Measurements from ENCODE around the gene TP53BP1. TPM values are rescaled to one million over a fixed set of nuclear protein-coding genes. Genes with fewer than 3 reads are reported as not detected.

TP53BP1 gene
- total RNA-seq, 1 experiment from 2014 or later: 52.6 TPM

DNA sequence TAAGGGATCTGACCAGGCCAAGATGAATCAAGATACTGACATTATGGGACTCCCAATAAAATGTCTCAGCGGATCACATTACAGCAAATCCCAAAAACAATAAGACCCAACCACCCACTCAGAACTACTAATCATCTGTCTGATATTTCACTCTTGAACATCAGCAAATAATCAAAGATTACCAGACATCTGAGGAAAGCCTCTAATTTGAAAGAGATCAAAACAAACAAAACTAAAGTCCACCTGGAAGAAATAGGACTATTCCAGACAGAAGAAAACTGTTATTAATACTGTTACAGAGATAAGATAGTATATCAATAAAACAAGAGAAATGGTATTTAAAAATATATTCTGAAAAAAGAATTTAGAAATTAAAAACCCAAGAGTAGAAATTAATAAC lies 29.0 kb downstream of the TP53BP1 start:
- Histone ChIP-seq H3K4me3 (no peak overlapping the region), H3K36me3 (peaks cover 39% of the 10 kb centered on the region), H3K9me3 (no peaks in the 10 kb centered on the region), H3K27me3 (no peaks in the 10 kb centered on the region)
- DNase-seq: no peak

- no peaks in the 10 kb centered on the region for H3K27me3 ChIP-seq
- H3K36me3 ChIP-seq: peaks cover 37% of the 10 kb centered on the region
- H3K4me3 ChIP-seq: no peak overlapping the region
- DNase-seq: no peak
- no peaks in the 10 kb centered on the region for H3K9me3 ChIP-seq
Measured at GRCh38 chr15:43463507-43463906, 29.4 kb downstream of the TP53BP1 start.

DNA sequence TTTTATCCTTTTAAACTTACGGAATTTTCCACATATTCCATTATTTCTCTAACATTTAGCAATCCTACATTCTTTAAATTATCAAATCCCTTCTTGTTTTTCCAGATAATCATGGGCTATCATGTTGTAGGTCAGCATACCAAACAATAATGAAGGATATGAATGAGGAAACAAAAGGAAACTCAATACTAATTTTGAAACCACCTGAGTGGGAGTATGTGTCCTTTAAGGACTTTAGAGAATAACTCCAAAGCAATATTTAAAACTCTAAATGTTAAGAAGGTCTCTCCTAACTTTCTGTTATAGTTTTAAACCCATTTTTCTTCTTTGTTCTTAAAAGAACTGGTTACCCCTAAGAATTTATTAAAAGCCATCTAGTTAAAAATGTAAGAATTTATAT lies 43.0 kb downstream of the TP53BP1 start:
- H3K36me3 ChIP-seq: peaks cover 33% of the 10 kb centered on the region
- no peaks in the 10 kb centered on the region for H3K9me3 ChIP-seq
- DNase-seq: no peak
- no peak overlapping the region for H3K4me3 ChIP-seq
- no peaks in the 10 kb centered on the region for H3K27me3 ChIP-seq

- H3K27me3 ChIP-seq: no peaks in the 10 kb centered on the region
- DNase-seq: no peak
- no peak overlapping the region for H3K4me3 ChIP-seq
- no peaks in the 10 kb centered on the region for H3K9me3 ChIP-seq
- peaks cover 14% of the 10 kb centered on the region for H3K36me3 ChIP-seq
Measured at GRCh38 chr15:43446344-43446743, 46.6 kb downstream of the TP53BP1 start.

DNA sequence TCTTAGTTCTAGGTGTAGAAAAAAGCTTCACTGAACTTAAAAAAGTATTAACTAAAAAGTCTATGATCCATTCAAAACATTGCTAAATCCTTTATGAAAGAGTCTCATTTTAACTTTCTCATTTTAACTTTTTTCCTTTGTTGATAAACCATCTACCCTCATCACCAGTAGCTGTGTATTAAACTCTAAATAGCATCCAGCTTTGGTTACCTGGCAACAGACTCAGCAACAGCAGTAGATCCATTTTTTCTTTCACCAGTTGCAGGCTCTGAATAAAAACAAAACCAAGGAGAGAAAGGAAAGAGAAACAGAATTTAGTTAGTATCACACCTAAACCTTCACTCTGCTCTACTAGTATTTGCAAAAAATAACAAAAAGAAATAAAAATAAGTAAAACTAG lies 51.6 kb downstream of the TP53BP1 start:
- Histone ChIP-seq H3K36me3 (peaks cover 39% of the 10 kb centered on the region), H3K27me3 (no peaks in the 10 kb centered on the region), H3K9me3 (no peaks in the 10 kb centered on the region), H3K4me3 (no peak overlapping the region)
- DNase-seq: no peak

GRCh38 chr15:43440721-43441281 lies 52.2 kb downstream of the TP53BP1 start:
- H3K4me3 ChIP-seq: no peak overlapping the region

DNA sequence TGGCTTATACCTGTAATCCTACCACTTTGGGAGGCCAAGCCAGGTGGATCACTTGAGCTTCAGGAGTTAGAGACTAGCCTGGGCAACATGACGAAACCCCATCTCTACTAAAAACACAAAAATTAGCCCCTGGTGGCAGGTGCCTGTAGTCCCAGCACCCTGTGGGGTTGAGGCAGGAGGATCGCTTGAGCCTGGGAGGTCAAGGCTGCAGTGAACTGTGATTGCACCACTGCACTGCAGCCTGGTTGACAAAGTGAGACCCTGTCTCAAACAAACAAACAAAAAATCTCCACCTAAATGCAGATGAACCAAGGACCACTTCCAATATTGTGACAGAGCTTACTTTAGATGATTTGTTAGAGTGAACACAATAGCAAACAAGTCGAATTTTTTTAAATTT lies 53.7 kb downstream of the TP53BP1 start:
- no peak for DNase-seq
- no peaks in the 10 kb centered on the region for H3K9me3 ChIP-seq
- H3K27me3 ChIP-seq: no peaks in the 10 kb centered on the region
- peaks cover 46% of the 10 kb centered on the region for H3K36me3 ChIP-seq
- H3K4me3 ChIP-seq: no peak overlapping the region

More at GRCh38 chr15:43440721-43441281, 52.2 kb downstream of the TP53BP1 start:
- DNase-seq: peak; percentile 73
- Histone ChIP-seq H3K27me3 (no peaks in the 10 kb centered on the region), H3K9me3 (no peaks in the 10 kb centered on the region), H3K36me3 (peaks cover 39% of the 10 kb centered on the region)

- H3K36me3 ChIP-seq: peaks cover 68% of the 10 kb centered on the region
Measured at GRCh38 chr15:43436395-43436794, 56.6 kb downstream of the TP53BP1 start.

DNA sequence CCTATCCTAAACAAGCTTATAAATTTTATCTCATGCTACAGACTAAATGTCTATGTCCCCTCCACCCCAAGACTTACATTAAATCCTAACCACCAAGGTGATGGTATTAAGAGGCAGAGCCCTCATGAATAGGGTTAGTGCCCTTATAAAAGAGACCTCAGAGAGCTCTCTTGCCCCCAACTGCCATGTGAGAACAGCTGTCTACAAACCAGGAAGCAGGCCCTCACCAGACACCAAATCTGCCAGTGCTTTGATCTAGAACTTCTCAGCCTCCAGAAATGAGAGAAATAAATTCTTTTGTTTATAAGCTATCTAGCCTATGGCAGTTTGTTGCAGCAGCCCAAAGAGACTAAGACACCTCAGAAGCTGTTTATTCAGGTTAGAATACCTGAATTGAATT lies 58.5 kb downstream of the TP53BP1 start:
- H3K27me3 ChIP-seq: no peaks in the 10 kb centered on the region
- no peak for DNase-seq
- no peaks in the 10 kb centered on the region for H3K9me3 ChIP-seq
- no peak overlapping the region for H3K4me3 ChIP-seq
- H3K36me3 ChIP-seq: peaks cover 61% of the 10 kb centered on the region

More at GRCh38 chr15:43436395-43436794, 56.6 kb downstream of the TP53BP1 start:
- DNase-seq: no peak
- Histone ChIP-seq H3K4me3 (no peak overlapping the region), H3K27me3 (no peaks in the 10 kb centered on the region), H3K9me3 (no peaks in the 10 kb centered on the region)

DNA sequence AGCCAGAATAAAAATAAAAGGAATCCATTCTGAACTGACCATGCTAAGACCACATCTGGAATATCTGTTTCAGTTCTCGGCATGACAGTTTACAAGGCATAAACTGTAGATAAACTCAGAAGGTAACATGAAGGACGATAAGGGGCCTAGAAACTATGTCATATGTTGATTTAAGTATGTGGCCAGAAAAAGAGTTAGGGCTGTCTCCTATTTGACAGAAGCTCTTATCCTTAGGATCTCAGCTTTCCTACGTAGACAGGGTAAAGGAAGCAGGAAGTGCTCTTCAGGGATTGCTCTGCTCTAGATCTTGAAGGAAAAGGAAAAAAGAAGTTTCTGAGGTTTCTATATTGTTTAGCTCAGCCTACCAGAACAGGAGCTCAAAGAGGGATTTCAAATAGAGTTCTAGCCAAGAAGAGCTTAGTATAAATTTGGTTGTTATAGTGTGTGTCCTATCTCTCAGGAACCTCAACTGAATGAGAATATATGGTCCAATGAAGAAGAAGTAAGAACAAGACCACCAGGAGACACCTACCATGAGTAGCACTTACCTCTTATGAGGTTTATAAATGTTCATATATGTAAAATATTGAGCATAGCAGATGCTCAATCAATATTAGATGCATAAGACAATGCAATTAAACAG lies 59.2 kb downstream of the TP53BP1 start:
- Histone ChIP-seq H3K27me3 (no peaks in the 10 kb centered on the region), H3K36me3 (peaks cover 57% of the 10 kb centered on the region), H3K4me3 (no peak overlapping the region), H3K9me3 (no peaks in the 10 kb centered on the region)
- DNase-seq: no peak

- H3K27me3 ChIP-seq: no peaks in the 10 kb centered on the region
- no peaks in the 10 kb centered on the region for H3K9me3 ChIP-seq
- no peak for DNase-seq
- peaks cover 57% of the 10 kb centered on the region for H3K36me3 ChIP-seq
- H3K4me3 ChIP-seq: no peak overlapping the region
Measured at GRCh38 chr15:43433165-43433564, 59.8 kb downstream of the TP53BP1 start.

DNA sequence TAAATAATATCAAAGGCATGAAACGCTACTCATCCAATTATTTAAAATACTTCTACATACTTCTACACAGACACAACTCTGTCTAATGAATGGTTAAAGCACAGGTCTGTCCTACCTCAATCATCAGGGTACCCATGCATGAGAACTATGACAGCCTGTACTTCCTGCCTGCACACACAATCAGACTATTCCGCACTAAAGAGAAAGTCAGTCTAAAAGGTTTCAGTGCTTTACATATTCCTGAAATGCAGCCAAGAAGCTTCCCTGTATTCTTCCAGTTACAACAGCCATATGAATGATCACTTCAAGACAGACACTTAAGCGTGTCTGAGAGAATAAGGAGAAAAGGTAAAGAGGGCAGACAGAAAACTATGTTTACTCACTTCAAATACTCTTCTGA lies 63.3 kb downstream of the TP53BP1 start:
- no peak for DNase-seq
- no peaks in the 10 kb centered on the region for H3K27me3 ChIP-seq
- peaks cover 44% of the 10 kb centered on the region for H3K36me3 ChIP-seq
- no peak overlapping the region for H3K4me3 ChIP-seq
- no peaks in the 10 kb centered on the region for H3K9me3 ChIP-seq

DNA sequence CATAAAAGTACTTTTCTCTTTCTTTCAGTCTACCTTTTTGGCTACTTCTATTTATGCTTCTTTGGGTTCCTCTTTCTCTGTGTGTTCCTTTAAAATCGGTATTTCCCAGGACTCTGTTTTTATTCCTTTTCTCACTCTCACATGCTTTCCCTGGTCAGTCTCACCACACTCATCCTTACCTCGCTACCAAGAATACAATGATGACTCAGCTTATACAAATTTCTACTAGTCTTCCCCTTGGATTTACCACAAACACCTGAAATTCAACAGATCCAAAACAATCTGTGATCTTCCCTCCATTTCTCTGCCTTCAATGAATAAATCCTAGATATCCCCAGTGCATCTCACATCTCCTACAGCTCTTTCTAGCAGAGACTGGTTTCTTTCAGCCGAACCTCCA lies 69.2 kb downstream of the TP53BP1 start:
- Histone ChIP-seq H3K27me3 (no peaks in the 10 kb centered on the region), H3K9me3 (no peaks in the 10 kb centered on the region), H3K36me3 (peaks cover 56% of the 10 kb centered on the region), H3K4me3 (no peak overlapping the region)
- no peak for DNase-seq

DNA sequence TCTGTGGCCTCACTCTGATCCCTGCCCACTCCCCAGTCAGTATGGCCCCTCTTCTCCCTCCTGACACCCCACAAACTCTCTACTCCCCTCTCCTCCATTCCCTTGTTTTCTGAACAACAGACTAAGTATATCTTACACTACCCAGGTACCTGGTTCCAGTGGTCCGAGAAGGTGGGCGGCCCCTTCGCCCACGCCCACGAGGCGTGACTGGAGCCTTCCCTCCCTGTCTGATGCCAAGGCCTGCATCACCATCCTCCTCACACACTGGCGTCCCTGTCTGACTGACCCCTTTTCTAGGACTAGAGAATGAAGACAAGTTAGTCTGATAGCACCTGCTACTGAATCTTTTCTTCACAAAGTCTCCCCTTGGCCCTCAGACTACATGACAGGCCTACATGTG lies 72.1 kb downstream of the TP53BP1 start:
- H3K9me3 ChIP-seq: no peaks in the 10 kb centered on the region
- H3K36me3 ChIP-seq: peaks cover 60% of the 10 kb centered on the region
- no peaks in the 10 kb centered on the region for H3K27me3 ChIP-seq
- no peak for DNase-seq
- no peak overlapping the region for H3K4me3 ChIP-seq

DNA sequence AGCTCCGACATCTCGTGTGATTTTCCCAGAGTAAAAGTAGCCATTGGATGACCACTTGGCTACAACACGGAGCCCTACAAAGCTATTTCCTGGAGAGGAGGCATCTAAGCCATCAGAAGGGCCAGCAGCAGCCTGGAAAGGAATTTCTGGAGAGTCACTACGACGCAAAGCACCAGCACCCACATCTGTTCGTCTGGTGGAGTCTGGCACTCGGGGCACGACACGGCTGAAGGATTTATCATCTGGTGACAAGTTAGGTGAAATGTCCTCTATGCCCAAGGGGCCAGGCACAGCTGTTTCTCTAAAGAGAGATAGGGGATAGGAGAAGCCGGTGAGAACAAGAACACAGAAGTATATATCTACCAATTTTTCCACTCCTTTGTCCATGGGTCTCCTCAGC lies 72.5 kb downstream of the TP53BP1 start:
- Histone ChIP-seq H3K4me3 (no peak overlapping the region), H3K36me3 (peaks cover 64% of the 10 kb centered on the region), H3K9me3 (no peaks in the 10 kb centered on the region), H3K27me3 (no peaks in the 10 kb centered on the region)
- no peak for DNase-seq

- Histone ChIP-seq H3K4me3 (no peak overlapping the region), H3K9me3 (no peaks in the 10 kb centered on the region)
- no peak for DNase-seq
Measured at GRCh38 chr15:43414196-43414595, 78.8 kb downstream of the TP53BP1 start.

DNA sequence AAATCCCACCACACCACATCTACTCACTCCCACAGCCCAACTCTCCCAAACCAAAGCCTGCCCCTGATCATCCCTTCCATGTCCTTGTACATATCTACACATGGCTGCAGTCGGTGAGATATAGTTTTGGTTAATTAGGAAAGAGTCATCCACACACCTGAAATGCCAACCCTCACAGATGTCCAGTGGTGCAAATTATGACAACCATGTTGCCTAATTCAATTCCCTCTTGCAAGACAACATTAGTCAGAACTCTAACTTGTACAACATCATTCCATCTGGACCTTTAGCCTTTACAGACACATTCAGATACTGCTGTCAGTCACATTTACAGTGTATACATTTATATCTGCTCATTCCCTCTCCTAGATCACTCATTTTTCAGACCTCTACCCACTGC lies 80.9 kb downstream of the TP53BP1 start:
- Histone ChIP-seq H3K36me3 (peaks cover 85% of the 10 kb centered on the region), H3K4me3 (no peak overlapping the region), H3K9me3 (no peaks in the 10 kb centered on the region), H3K27me3 (no peaks in the 10 kb centered on the region)
- DNase-seq: no peak

More at GRCh38 chr15:43414196-43414595, 78.8 kb downstream of the TP53BP1 start:
- Histone ChIP-seq H3K27me3 (no peaks in the 10 kb centered on the region), H3K36me3 (peaks cover 75% of the 10 kb centered on the region)

DNA sequence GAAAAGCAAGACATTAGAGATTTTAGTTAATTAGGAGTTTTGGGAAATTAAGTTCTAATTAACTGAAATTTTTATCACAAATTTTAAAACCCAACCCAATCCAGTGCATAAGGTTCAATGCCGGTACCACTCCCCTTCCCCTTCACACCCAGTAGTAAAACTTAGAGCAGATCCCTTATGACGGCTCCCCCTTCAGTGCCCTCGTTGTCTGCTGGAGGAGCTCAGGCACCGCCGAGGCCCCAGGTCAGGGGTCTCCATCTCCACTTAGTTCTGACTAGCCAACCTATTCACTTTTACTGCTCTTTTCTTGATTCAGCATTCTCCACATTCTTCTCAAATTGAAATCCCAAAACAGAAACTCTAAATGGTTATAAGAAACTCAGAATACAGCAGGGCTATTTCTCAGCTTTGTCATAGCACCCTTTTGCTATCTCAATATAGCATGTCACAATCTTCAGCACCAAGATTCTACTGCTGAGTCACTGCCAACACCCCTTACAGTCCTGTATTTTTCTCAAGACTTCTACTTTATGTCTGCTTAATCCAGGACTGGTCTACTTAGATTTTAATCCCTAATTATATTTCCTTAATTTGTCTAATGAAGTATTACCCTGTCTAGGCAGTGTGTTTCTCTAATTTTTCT lies 82.3 kb downstream of the TP53BP1 start:
- DNase-seq: no peak
- no peak overlapping the region for H3K4me3 ChIP-seq
- no peaks in the 10 kb centered on the region for H3K27me3 ChIP-seq
- H3K9me3 ChIP-seq: no peaks in the 10 kb centered on the region
- peaks cover 84% of the 10 kb centered on the region for H3K36me3 ChIP-seq

Measured in MG63 (cell line).